PC-9 (cell line): ENCODE results near the gene IMMP1L. TPM values are rescaled to one million over a fixed set of nuclear protein-coding genes. Genes with fewer than 3 reads are reported as not detected.

Source experiments
- Bru-seq: library from RNA; stranded (reverse); fragments of 400-500 nt; gene quantifications from one replicate; lab custom pipeline; 2021; lab: Mats Ljungman, UMichigan
- BruChase-seq, 2 experiments: library from RNA; stranded (reverse); fragments of 400-500 nt; gene quantifications; one replicate each; lab custom pipeline; 2021; lab: Mats Ljungman, UMichigan
- BruUV-seq: library from RNA; stranded (reverse); fragments of 400-500 nt; replicated peaks from 2 replicates; lab custom pipeline; 2021; lab: Mats Ljungman, UMichigan
- CTCF ChIA-PET: fragments of 300-600 bp; sonication (Branson Sonifier 250); formaldehyde crosslinking; loops from one replicate; lab custom pipeline; 2022; ENCODE audit warnings: antibody characterized with exemption; lab: Charles Lee
- POLR2A ChIA-PET: fragments of 300-600 bp; sonication (Branson Sonifier 250); formaldehyde crosslinking; loops from one replicate; lab custom pipeline; 2022; ENCODE audit warnings: antibody characterized with exemption; ENCODE audit not compliant: unreplicated experiment; lab: Charles Lee
- DNase-seq, 2 experiments: peaks; one replicate each; pipeline versions ENCODE4 v3.0.0 to v3.0.0-alpha.2; 2015 to 2022; ENCODE audit warnings: mixed read lengths in 1 of 2
- H2AFZ ChIP-seq: fragments of 200-600 bp; sonication (generic); 2 replicates; pipeline ENCODE4 v1.8.1; 2017; ENCODE audit warnings: antibody characterized with exemption
- H3F3A ChIP-seq: fragments of 200-600 bp; sonication (generic); 2 replicates; pipeline ENCODE4 v1.8.1; 2017; ENCODE audit warnings: antibody characterized with exemption, mild to moderate bottlenecking, low read depth; ENCODE audit not compliant: insufficient read depth
- H3K27ac ChIP-seq: fragments of 200-600 bp; sonication (generic); 2 replicates; pipeline ENCODE4 v1.6.1; 2016; ENCODE audit warnings: mixed run types
- H3K27me3 ChIP-seq: fragments of 200-600 bp; sonication (generic); 2 replicates; pipeline ENCODE4 v1.6.1; 2016; ENCODE audit warnings: low read depth, mixed run types; ENCODE audit not compliant: insufficient read depth
- H3K36me3 ChIP-seq: fragments of 200-600 bp; sonication (generic); 2 replicates; pipeline ENCODE4 v1.6.1; 2016; ENCODE audit warnings: low read depth, mixed run types
- H3K4me1 ChIP-seq: fragments of 200-600 bp; sonication (generic); replicated peaks from 2 replicates; pipeline ENCODE4 v1.6.1; 2016; ENCODE audit warnings: mixed run types; ENCODE audit not compliant: insufficient read depth
- H3K4me2 ChIP-seq: fragments of 200-600 bp; sonication (generic); 2 replicates; pipeline ENCODE4 v1.6.1; 2017; ENCODE audit warnings: mixed run types
- H3K4me3 ChIP-seq: fragments of 200-600 bp; sonication (generic); 2 replicates; pipeline ENCODE4 v1.6.1; 2016; ENCODE audit warnings: mixed run types
- H3K79me2 ChIP-seq: fragments of 200-600 bp; sonication (generic); 2 replicates; pipeline ENCODE4 v1.6.1; 2017; ENCODE audit warnings: low read depth, mixed run types
- H3K9me2 ChIP-seq: fragments of 200-600 bp; sonication (generic); 2 replicates; pipeline ENCODE4 v1.8.1; 2017; ENCODE audit warnings: mild to moderate bottlenecking; ENCODE audit not compliant: insufficient read depth
- H3K9me3 ChIP-seq: fragments of 200-600 bp; sonication (generic); 2 replicates; pipeline ENCODE4 v1.8.1; 2016; ENCODE audit warnings: low read depth; ENCODE audit not compliant: insufficient read depth
- H4K20me1 ChIP-seq: fragments of 200-600 bp; sonication (generic); 2 replicates; pipeline ENCODE4 v1.8.1; 2017; ENCODE audit not compliant: insufficient read depth
- EZH2 ChIP-seq: fragments of 200-600 bp; sonication (generic); IDR thresholded peaks from 2 replicates; pipeline ENCODE4 v1.8.0; 2017; ENCODE audit warnings: antibody characterized with exemption, low read depth
- intact Hi-C: fragments of 100-400 bp; cut with micrococcal nuclease; formaldehyde crosslinking; loops from one replicate; pipeline ENCODE4 v1.10.0; 2022; ENCODE audit not compliant: unreplicated experiment
- long read RNA-seq: library from polyadenylated mRNA; stranded (forward); transcript quantifications from one replicate; pipeline ENCODE4 v2.0.0, GENCODE V29; 2022
- total RNA-seq: library from RNA; stranded (reverse); gene quantifications from 2 replicates; pipeline ENCODE4 v1.2.3, GENCODE V29; 2021
- TF ChIP-seq, protein P1 (sequence below): fragments of 200-600 bp; sonication (generic); conservative IDR thresholded peaks from 2 replicates; pipeline ENCODE4 v1.6.1; 2017; ENCODE audit warnings: mixed run types, antibody characterized with exemption, mild to moderate bottlenecking, moderate library complexity

IMMP1L gene, protein sequence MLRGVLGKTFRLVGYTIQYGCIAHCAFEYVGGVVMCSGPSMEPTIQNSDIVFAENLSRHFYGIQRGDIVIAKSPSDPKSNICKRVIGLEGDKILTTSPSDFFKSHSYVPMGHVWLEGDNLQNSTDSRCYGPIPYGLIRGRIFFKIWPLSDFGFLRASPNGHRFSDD
- 37.8 and 41.9 TPM in 2 replicates for total RNA-seq
- Bru-seq, nascent RNA = percentile 88 among the genes with signal in this experiment
- BruChase-seq, experiment 1, labeled RNA remaining after a 2-hour chase = percentile 80 among the genes with signal in this experiment
- BruChase-seq, experiment 2, labeled RNA remaining after a 6-hour chase = percentile 52 among the genes with signal in this experiment
- long read RNA-seq, transcript IMMP1L-213 (3 exons, 314 nt) = major isoform, 43 of 84 reads
- long read RNA-seq, transcript IMMP1L-209 (6 exons, 685 nt) = minor isoform, 10 of 84 reads
- long read RNA-seq, partial matches to known transcripts = 0 of 84 reads
- long read RNA-seq, other reads (novel, unspliced or antisense) = 29 of 84 reads

GRCh38 chr11:31509429-31510345, at the start of gene IMMP1L, which contains the start of gene ELP4:
TSS of gene IMMP1L (minus strand) at chr11:31509622. CDS start at chr11:31463276, 46,346 bp downstream.
TSS of gene ELP4 (plus strand) at chr11:31509767. CDS start at chr11:31509785, 18 bp downstream.
- peaks cover 32% of the 10 kb centered on the region for H3K4me1 ChIP-seq
- H4K20me1 ChIP-seq = no peaks in the 10 kb centered on the region
- TF ChIP-seq, protein P1, sequence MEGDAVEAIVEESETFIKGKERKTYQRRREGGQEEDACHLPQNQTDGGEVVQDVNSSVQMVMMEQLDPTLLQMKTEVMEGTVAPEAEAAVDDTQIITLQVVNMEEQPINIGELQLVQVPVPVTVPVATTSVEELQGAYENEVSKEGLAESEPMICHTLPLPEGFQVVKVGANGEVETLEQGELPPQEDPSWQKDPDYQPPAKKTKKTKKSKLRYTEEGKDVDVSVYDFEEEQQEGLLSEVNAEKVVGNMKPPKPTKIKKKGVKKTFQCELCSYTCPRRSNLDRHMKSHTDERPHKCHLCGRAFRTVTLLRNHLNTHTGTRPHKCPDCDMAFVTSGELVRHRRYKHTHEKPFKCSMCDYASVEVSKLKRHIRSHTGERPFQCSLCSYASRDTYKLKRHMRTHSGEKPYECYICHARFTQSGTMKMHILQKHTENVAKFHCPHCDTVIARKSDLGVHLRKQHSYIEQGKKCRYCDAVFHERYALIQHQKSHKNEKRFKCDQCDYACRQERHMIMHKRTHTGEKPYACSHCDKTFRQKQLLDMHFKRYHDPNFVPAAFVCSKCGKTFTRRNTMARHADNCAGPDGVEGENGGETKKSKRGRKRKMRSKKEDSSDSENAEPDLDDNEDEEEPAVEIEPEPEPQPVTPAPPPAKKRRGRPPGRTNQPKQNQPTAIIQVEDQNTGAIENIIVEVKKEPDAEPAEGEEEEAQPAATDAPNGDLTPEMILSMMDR = no peak
- TF ChIP-seq EZH2 = no peak
- H3K9me3 ChIP-seq = no peaks in the 10 kb centered on the region
- peaks cover 77% of the 10 kb centered on the region for H3K79me2 ChIP-seq
- ChIA-PET POLR2A (no interaction called here), CTCF (interaction anchor here (0.6 kb wide), 1 partner anchor 541 kb away, joined by 3 read pairs; no protein-coding TSS in a partner anchor)
- H3K36me3 ChIP-seq = no peaks in the 10 kb centered on the region
- H3K27me3 ChIP-seq = no peaks in the 10 kb centered on the region
- peak within 1 kb of the TSS; percentile 98 for H2AFZ ChIP-seq
- TSS peak; percentile 66 for BruUV-seq
- no peaks in the 10 kb centered on the region for H3F3A ChIP-seq
- H3K4me3 ChIP-seq = peak within 1 kb of the TSS; percentile 86
- DNase-seq = peak; percentile 95 to 96
- H3K9me2 ChIP-seq = no peaks in the 10 kb centered on the region
- intact Hi-C loops = loop anchor here (2.0 kb wide), 1 partner anchor 301 kb away; the partner anchor contains the start of gene PAX6
- peak within 1 kb of the TSS; percentile 41 for H3K27ac ChIP-seq
- peak within 1 kb of the TSS; percentile 91 for H3K4me2 ChIP-seq

- Histone ChIP-seq H3K9me3 (no peaks in the 10 kb centered on the region), H3K4me2 (no peak overlapping the region), H3K27ac (no peak overlapping the region), H3K27me3 (no peaks in the 10 kb centered on the region), H4K20me1 (no peaks in the 10 kb centered on the region), H3F3A (no peaks in the 10 kb centered on the region), H3K4me1 (no peaks in the 10 kb centered on the region), H3K36me3 (no peaks in the 10 kb centered on the region), H2AFZ (no peak overlapping the region), H3K79me2 (no peaks in the 10 kb centered on the region), H3K9me2 (no peaks in the 10 kb centered on the region), H3K4me3 (no peak overlapping the region)
- intact Hi-C loops = no loop called here
- TF ChIP-seq, protein P1 = no peak
- TF ChIP-seq EZH2 = no peak
- BruUV-seq = no TSS peak
- POLR2A ChIA-PET = no interaction called here
- DNase-seq = no peak
- CTCF ChIA-PET = no interaction called here
Observed at GRCh38 chr11:31558001-31558400, 48.6 kb upstream of the IMMP1L start.

DNA sequence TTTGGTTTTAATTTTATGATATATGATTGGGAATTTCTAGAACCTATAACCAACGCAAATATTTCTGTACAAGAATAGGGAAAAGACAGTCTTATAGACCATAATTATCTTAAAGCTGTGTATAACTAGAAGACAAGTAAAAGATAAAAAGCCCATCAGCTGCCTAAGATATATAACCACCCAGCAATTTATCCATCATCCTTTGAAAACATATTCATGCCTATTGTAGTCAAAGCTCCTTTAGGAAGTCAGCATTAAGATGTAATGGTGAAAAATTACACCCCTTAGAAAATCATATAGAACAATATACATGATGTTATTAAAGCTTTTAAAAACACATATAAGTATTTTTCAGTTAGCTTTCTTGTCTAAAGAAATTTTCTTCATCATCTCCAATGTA, 46.5 kb upstream of the IMMP1L start:
- CTCF ChIA-PET = no interaction called here
- Histone ChIP-seq H3K4me2 (no peak overlapping the region), H3K27ac (no peak overlapping the region), H3K9me3 (no peaks in the 10 kb centered on the region), H3K4me1 (no peaks in the 10 kb centered on the region), H3K4me3 (no peak overlapping the region), H3K79me2 (no peaks in the 10 kb centered on the region), H3F3A (no peaks in the 10 kb centered on the region), H3K27me3 (no peaks in the 10 kb centered on the region), H3K9me2 (no peaks in the 10 kb centered on the region), H4K20me1 (no peaks in the 10 kb centered on the region), H3K36me3 (no peaks in the 10 kb centered on the region), H2AFZ (no peak overlapping the region)
- intact Hi-C loops = no loop called here
- BruUV-seq = no TSS peak
- TF ChIP-seq, protein P1 = no peak
- no peak for TF ChIP-seq EZH2
- no peak for DNase-seq
- POLR2A ChIA-PET = no interaction called here
